T-helper 2 cell (primary cell): ENCODE data around the gene ZNF496.
"Not testable (repeated sequence)": the region's sequence is repeated elsewhere in the genome, so short reads cannot be mapped to it uniquely, and the experiment has no call there.

Experiments used
- DNase-seq, 5 experiments: peaks; one replicate each; pipeline versions ENCODE4 v3.0.0 to v3.0.0-alpha.2; 2012 to 2022

The ZNF496 gene

DNA sequence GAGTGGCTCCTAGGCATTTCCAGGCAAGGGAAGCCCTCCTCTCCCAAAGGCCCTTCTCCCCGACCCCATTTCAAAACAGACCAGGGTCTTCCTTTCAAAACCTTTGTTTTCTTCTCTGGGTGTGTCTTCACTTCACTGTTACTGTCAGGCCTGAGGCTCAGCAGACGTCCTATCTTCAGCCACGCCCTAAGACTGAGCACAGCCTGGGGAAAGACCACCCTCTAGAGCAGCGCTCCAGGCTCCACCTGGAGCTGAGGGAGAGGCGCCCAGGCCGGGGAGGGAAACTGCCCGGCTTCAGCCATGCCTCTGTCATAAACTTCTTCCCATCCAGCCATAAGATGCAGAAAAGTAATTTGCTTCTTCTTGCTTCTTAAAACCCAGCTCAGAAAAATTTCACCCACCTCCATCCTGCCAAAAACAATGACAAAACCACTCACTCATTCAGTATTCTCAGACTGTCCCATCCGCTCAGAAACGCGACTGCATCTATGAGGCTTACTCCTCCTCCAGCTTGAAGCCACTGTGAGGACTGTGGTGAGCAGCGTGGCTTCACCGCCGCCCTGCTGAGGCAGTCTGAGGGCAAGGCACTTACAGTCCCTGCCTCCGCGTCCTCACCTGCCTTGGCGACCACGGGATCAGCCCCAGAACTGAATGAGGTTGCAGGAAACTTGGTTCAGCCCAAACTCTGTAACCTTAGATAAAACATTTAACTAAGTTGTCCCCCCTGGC lies 39.7 kb downstream of the ZNF496 start:
- DNase-seq, result no peak

- no peak for DNase-seq
These were observed 40.5 kb downstream of the ZNF496 start for GRCh38 chr1:247291161-247291560.

DNA sequence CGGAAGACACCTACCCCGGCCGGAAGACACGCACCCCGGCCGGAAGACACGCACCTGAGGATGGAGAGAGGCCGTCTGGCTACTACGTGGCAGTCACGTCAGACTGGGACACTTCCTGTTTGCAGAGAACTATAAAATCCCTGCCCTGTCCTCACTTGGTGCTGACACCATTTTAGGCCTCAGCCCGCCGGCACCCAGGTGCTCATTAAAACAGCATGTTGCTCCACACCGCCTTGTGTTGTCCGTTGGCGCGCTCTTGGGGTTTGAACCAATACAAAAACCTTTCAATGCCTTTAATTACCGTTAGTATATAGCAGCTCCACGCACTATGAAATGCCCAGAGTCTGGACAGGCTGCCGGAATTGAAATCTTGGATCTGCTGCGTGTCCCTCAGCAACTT lies 41.1 kb downstream of the ZNF496 start:
- DNase-seq, result no peak

DNA sequence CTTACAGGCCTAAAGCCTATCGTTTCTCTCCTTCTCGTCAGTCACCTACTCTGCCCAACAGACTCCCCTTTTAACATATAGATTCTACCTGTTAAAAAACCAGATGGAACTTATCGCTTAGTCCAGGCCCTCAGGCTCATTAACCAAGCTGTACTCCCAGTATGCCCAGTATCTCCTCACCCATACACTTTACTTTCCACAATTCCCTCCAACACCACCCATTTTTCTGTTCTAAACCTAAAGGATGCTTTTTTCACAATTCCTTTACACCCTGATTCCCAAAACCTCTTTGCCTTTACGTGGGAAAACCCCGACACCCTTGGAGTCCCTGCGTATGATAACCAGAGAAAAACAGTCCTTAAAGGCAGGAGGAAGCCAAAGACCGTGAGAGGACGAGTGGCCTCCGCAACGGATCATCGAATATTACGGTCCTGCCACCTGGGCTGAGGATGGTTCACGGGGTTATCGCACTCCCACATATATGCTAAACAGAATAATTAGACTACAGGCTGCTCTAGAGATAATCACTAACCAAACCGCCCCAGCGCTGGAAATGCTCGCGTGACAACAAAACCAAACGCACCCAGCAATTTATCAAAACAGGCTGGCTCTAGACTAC lies 42.3 kb downstream of the ZNF496 start:
- not testable (repeated sequence) for DNase-seq

DNA sequence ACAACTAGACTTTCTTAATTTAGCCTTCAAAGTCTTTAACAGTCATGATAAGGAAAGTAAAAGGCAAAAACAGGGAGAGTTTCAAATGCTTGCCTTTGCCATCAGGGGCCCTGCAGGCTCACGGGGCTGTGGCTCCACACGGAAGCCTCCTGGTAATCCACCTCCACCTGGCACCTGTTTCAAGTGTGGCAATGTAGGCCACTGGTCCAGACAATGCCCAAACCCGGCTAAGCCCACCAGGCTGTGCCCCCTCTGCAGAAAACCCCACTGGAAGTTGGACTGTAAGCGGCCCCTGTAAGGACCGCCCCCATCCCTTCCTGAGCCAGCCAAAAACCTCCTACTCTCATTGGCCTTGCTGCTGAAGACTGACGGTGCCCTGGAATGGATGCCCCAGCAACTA lies 43.3 kb downstream of the ZNF496 start:
- no peak for DNase-seq

- DNase-seq, result no peak
These were observed 44.2 kb downstream of the ZNF496 start for GRCh38 chr1:247287460-247287859.

DNA sequence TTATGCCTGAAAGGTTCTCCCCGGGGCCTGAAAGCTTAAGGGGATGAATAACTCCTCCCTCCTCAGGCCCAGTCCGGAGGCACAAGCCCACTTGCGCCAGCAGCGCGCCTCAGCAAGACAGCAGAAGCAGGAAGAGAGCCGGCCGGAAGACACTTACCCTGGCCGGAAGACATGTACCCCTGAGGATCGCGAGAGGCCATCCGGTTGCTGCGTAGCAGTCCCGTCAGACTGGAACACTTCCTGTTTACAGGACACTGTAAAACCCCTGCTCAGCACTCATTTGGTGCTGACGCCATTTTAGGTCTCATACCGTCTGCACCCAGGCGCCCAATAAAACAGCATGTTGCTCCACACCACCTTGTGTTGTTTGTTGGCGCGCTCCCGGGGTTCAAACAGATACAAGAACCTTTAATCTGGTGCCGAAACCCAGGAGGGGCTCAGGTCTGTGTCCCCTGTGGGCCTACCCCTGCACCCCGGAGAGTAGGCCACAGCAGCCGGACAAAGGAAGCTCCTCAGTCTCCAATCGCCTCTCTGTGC lies 45.5 kb downstream of the ZNF496 start:
- no peak for DNase-seq

- DNase-seq, result no peak
These were observed 50.6 kb downstream of the ZNF496 start for GRCh38 chr1:247281001-247281574.

- no peak for DNase-seq
These were observed 54.5 kb downstream of the ZNF496 start for GRCh38 chr1:247277191-247277590.

DNA sequence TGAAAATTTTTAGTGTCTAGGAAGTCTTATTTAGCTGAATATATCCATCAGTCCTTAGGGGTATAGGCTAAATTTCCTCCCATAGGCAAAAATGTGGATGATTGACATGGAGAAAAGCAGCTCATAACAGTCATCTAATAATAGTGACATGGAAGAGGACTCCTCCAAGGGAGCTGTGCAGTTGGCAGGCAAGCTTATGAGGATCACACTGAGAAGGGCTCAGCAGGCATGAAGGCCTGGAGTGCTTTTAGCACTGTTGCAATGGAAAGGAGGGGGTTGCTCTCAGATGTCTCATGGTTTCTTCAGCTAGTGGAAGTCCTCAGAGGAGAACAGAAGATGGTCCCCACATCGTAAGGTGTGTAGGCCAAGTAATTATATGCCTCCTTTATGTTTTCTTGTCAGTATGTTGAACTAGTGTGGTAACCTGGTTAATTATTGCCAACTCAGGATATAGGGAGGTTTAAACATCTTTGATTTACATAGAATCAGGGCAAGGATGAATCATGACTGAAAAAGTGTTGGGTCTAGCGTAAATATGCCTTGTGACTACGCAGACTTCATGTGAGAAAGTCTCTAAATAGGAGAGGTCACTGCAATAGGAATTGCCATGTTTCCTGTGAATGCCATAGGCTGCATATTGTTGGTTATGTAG lies 56.9 kb downstream of the ZNF496 start:
- DNase-seq, result no peak

DNA sequence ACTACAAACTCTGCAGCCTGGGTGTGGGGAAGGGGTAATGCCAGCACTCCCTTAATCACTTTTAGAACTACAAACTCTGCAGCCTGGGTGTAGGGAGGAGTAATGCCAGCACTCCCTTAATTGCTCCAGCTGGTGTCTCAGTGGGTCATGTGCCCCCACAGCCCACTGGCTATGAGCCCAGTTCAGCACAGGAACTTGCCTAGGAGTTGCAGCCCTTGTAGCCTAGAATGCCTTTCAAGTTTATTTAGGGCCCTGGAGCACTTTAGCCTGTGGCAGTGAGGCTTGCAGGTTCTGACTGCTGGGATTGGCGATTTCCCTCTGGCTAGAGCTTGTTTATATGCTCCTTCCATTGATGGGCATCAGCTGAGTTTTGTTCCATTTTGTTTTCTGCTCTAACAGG lies 58.7 kb downstream of the ZNF496 start:
- no peak for DNase-seq

- no peak for DNase-seq
These were observed 61.7 kb downstream of the ZNF496 start for GRCh38 chr1:247270003-247270402.

DNA sequence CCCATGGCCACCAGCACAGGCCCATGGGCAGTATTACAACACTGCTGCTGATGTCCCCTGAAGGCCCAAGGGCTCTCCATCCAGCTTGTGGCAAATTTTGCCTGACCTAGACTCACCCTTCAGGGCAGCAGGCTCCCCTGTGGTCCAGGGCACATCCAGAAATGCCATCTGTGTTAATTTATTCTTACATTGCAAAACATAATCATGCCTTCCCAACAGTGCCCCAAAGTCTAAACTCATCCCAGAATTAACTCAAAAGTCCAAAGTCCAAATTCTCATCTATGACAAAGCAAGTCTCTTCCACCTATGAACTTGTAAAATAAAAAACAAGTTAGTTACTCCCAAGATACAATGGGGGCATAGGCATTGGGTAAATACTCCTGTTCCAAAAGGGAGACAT lies 62.5 kb downstream of the ZNF496 start:
- no peak for DNase-seq

DNA sequence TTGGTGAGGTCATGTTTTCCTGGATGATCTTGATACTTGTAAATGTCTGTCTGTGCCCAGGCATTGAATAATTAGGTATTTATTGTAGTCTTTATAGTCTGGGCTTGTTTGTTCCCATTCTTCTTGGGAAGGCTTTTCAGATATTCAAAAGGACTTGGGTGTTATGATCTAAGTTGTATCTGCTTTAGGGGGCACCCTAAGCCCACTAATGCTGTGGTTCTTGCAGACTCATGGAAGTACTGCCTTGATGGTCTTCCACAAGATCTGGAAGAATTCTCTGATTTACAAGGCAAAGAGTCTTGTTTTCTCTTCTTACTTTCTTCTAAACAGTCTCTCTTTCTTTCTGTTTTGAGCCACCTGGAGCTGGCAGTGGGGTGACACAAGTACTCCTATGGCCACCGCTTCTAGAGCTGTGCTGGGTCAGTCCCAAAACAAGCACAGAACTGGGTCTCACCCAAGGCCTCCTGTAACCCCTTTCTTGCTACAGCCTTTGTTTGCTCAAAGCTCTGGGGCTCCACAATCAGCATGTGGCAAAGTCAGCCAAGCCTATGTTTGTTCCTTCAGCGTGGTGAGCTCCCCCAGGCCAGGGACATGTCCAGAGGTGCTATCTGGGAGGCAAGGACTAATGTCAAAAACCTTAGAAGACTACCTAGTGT lies 63.1 kb downstream of the ZNF496 start:
- no peak for DNase-seq

DNA sequence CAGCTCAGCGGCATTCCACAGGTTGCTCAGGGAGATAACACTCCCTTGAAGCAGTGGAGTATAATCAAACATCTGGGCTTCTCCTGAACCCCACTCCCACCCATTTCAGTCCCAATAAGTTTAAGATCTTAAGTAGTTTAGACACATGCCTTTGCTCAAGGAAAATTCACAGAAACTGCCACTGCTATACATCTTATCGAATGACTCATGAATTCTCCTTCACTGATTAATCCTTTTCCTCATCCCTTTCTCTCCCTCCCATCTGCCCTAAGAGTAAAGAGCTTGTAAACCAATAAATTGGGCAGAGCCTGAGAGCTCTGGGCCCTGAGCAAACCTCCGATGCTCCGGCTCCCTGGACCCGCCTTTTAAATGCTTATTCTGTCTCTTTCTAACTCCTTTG lies 65.6 kb downstream of the ZNF496 start:
- DNase-seq, result no peak

GRCh38 chr1:247255772-247256171 lies 75.9 kb downstream of the ZNF496 start, which contains the start of gene VN1R5:
VN1R5 (plus strand) TSS chr1:247256072.
- not testable (repeated sequence) for DNase-seq

GRCh38 chr1:247247568-247247967 lies 84.1 kb downstream of the ZNF496 start:
- no peak for DNase-seq
